Rectal smooth muscle tissue (tissue), 1 donor: ENCODE measurements around the gene CCDC66.
"Not testable (repeated sequence)": the region's sequence is repeated elsewhere in the genome, so short reads cannot be mapped to it uniquely, and the experiment has no call there.

ENCODE experiments used
- H3K27ac ChIP-seq: one replicate; pipeline ENCODE4 v1.7.0; 2013; ENCODE audit warnings: low read depth, low read length, inconsistent platforms
- H3K27me3 ChIP-seq: one replicate; pipeline ENCODE4 v1.7.0; 2013; ENCODE audit warnings: low read length; ENCODE audit not compliant: control insufficient read depth, insufficient read depth
- H3K36me3 ChIP-seq: one replicate; pipeline ENCODE4 v1.7.0; 2013; ENCODE audit warnings: low read length; ENCODE audit not compliant: control insufficient read depth, insufficient read depth
- H3K4me1 ChIP-seq: one replicate; pipeline ENCODE4 v1.7.0; 2013; ENCODE audit warnings: low read length; ENCODE audit not compliant: control insufficient read depth, insufficient read depth
- H3K4me3 ChIP-seq: one replicate; pipeline ENCODE4 v1.7.0; 2013; ENCODE audit warnings: low read length
- H3K9ac ChIP-seq: one replicate; pipeline ENCODE4 v1.7.0; 2013; ENCODE audit warnings: low read length

Gene CCDC66

DNA sequence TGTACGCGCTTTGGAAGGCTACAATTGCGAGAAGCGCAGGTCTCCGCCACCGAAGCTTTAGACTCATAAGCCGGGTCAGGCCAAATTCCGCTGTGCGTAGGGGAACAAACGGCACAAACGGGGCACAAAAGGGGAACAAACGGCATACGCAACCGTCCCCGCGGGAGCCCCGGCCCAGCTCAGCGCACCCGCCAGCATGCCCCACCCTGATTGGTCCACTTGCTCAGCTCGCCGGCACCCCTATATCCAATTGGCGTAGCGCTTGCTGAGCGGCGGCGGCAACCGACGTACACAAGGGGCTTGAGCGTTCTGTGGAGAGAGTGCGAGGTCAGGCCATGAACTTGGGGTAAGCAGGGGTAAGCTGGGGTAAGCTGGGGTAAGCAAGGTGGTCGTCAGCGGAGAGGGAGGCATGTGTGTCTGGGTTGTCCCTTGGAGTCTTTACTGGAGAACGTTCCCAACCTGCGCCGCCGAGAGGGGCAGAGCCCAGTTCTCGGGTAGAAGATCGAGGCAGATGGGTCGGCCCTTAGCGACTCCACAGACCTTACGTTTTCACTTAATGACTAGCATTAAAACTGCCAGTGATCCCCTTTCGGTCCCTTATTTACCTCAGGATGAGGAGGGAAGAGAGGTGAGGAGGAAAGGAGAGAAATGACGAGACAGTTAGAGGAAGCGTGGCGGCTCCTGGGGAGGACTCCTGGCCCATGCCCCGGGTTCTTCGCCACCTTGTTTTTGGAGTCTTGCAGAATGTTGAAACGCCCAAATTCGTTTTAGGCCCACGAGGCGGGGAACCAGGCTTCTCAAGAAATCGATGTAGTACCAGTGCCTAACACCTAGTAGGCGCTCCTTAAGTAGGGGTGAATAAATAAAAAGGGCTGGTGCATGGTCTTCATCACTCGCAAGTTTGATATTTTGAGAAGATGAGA lies at the start of gene CCDC66:
TSS of gene CCDC66 (plus strand) at position 268 of the 923 bp plus-strand sequence. CDS start at position 336, 68 bp downstream.
- H3K9ac ChIP-seq: peak within 1 kb of the TSS; percentile 72
- H3K27ac ChIP-seq: peak within 1 kb of the TSS; percentile 75
- H3K4me1 ChIP-seq: peaks cover 8% of the 10 kb centered on the region
- peak within 1 kb of the TSS; percentile 94 for H3K4me3 ChIP-seq
- H3K36me3 ChIP-seq: no peaks in the 10 kb centered on the region
- no peaks in the 10 kb centered on the region for H3K27me3 ChIP-seq

DNA sequence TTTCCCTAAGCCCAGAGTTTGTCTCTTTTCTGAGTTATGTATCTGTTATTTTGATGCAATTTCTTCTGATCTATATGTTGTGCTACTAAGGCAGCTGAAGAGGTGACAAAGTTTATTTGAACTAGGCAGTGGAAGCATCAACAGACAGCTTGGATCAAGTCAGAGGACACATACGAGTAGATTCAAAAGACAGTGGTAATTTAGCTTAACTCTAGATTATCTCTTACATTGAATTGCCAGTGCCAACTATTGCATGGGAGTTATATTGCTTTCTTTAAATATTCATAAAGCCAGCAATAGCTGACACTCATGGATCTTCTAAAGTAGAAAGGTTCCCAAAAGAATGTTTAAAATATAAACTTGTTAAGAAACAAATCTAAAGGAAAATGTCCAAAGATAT lies 37.3 kb upstream of the CCDC66 start:
- Histone ChIP-seq H3K27ac (no peak overlapping the region), H3K4me1 (no peaks in the 10 kb centered on the region), H3K36me3 (no peaks in the 10 kb centered on the region), H3K9ac (no peak overlapping the region), H3K4me3 (no peak overlapping the region), H3K27me3 (no peaks in the 10 kb centered on the region)

DNA sequence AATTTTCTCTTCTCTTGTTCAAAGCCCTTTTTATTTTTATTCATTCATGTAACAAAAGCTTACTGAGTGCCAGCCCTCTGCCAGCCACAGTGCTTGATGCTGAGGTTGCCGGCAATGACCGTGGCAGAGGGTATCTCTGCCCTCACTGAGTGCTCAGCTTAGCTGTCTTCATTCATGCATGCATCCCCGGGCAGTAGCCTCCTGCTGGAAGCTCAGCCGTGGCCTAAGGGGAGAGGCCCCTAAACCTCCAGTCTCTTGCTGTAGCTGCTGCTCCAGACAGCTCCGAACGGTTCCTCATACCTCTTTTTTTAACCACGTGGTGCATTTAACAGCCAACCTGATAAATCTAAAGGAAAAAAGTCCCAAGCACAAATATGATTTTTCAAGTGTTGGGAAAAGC lies 34.6 kb upstream of the CCDC66 start:
- Histone ChIP-seq H3K4me3 (no peak overlapping the region), H3K9ac (no peak overlapping the region), H3K4me1 (no peaks in the 10 kb centered on the region), H3K36me3 (no peaks in the 10 kb centered on the region), H3K27ac (no peak overlapping the region), H3K27me3 (no peaks in the 10 kb centered on the region)

DNA sequence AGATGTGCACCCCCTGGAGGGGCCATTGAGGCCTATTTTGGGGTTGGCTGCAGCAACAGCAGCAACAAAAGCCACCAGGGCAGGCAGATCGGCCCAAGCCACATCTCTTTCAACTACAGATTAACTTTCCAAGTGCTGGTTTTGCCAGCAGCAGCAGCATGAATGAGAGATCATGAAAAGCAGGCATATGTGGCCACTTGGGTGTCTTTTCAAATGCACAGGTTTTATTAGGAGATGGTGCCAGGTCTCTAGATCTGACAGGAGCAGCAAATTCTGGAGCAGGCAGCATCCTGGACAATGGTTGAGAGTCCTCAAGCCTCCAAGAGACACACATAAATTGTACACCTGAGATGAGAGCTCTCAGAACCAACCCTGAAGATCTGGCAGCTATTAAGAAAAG lies 31.7 kb upstream of the CCDC66 start:
- Histone ChIP-seq H3K9ac (no peak overlapping the region), H3K36me3 (no peaks in the 10 kb centered on the region), H3K4me1 (no peaks in the 10 kb centered on the region)

DNA sequence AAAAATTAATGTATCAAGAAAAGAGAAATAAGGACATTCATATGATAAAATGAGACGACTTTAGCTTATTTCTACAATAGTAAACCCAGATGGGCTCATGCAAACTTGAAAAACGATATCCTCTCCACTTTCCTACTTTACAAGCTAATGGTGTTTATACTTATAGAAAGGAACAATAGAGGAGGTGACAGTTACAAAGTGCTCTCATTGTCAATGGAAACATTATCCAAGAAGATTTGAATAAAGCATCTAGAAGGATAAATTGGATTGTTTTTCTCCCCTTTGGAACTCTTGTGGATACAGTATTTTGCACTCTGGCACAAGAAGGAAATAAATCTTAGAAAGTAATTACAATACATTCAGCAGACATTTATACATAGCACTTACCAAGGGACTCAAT lies 20.2 kb upstream of the CCDC66 start:
- Histone ChIP-seq H3K4me1 (no peaks in the 10 kb centered on the region), H3K27me3 (no peaks in the 10 kb centered on the region), H3K9ac (no peak overlapping the region), H3K36me3 (no peaks in the 10 kb centered on the region), H3K27ac (no peak overlapping the region), H3K4me3 (no peak overlapping the region)

More for the DNA sequence above, 31.7 kb upstream of the CCDC66 start:
- Histone ChIP-seq H3K27ac (no peak overlapping the region), H3K4me3 (no peak overlapping the region), H3K27me3 (no peaks in the 10 kb centered on the region)

DNA sequence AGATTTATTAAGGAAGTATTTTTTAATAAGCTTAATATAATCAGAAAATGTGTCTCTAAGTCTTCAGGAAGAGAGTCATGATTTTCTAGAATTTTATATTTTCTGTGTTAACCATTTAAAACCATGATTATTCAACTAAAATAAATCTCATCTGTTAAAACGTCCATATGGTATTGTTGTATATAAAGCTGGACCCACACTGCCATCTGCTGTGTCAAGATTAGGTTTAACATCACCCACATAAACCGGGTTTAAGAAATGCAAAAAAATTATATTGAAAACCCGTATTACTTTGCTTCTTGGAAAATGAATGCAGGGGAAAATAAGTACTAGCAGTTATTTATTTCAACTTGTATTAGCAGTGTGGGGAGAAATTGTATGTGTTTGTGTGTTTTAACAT lies 9.5 kb upstream of the CCDC66 start:
- Histone ChIP-seq H3K4me1 (no peaks in the 10 kb centered on the region), H3K9ac (no peak overlapping the region), H3K36me3 (no peaks in the 10 kb centered on the region)

DNA sequence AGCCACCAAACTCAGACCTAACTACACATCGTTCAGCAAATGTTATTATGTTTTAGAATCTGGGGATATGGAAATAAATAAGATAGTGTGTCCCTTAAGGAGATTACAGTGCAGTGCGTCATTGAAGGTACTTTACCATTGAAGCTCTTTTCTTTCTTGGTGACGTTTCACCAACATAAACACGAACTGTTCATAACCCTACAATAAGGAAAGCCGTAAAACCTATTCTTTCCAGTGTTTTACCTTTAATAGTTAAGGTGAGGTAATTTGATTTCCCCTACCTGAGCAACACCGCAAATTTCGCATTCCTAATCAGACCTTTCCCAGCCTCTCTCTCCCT lies 826 bp downstream of the CCDC66 start:
- peak overlapping the region; percentile 94 for H3K4me3 ChIP-seq
- peak overlapping the region; percentile 27 for H3K9ac ChIP-seq
- no peaks in the 10 kb centered on the region for H3K27me3 ChIP-seq
- peak overlapping the region; percentile 75 for H3K27ac ChIP-seq
- H3K36me3 ChIP-seq: no peaks in the 10 kb centered on the region
- H3K4me1 ChIP-seq: peaks cover 8% of the 10 kb centered on the region

More for the DNA sequence above, 9.5 kb upstream of the CCDC66 start:
- Histone ChIP-seq H3K27ac (no peak overlapping the region), H3K27me3 (no peaks in the 10 kb centered on the region), H3K4me3 (no peak overlapping the region)

DNA sequence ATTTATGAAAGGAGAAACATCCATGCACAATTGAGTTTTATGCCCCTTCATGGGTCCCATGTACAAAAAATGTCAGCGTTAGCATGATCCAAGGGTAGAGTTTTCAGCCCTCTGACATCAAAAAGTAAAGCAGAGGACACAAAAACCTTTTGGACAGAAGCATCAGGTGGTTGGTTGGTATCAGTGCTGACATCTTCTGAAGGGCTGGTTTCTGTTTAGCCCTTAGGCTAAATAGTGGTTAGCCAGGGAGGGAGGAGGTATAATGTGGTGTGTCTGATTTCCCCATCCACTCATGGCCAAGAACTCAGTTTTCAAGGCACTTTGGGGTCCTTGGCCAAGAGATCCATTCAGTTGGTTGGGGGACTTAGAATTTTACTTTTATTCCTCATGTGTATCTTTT lies 16.5 kb downstream of the CCDC66 start:
- Histone ChIP-seq H3K27me3 (no peaks in the 10 kb centered on the region), H3K4me1 (no peaks in the 10 kb centered on the region), H3K4me3 (no peak overlapping the region), H3K27ac (no peak overlapping the region), H3K9ac (no peak overlapping the region), H3K36me3 (peaks cover 8% of the 10 kb centered on the region)

DNA sequence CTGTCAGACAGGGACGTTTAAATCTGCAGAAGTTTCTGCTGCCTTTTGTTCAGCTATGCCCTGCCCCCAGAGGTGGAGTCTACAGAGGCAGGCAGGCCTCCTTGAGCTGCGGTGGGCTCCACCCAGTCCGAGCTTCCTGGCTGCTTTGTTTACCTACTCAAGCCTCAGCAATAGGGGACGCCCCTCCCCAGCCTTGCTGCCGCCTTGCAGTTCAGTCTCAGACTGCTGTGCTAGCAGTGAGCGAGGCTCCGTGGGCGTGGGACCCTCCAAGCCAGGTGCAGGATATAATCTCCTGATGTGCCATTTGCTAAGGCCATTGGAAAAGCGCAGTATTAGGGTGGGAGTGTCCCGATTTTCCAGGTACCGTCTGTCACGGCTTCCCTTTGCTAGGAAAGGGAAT lies 25.0 kb downstream of the CCDC66 start:
- H3K27me3 ChIP-seq, H3K4me1 ChIP-seq, H3K9ac ChIP-seq, H3K36me3 ChIP-seq, H3K4me3 ChIP-seq, H3K27ac ChIP-seq: not testable (repeated sequence)

DNA sequence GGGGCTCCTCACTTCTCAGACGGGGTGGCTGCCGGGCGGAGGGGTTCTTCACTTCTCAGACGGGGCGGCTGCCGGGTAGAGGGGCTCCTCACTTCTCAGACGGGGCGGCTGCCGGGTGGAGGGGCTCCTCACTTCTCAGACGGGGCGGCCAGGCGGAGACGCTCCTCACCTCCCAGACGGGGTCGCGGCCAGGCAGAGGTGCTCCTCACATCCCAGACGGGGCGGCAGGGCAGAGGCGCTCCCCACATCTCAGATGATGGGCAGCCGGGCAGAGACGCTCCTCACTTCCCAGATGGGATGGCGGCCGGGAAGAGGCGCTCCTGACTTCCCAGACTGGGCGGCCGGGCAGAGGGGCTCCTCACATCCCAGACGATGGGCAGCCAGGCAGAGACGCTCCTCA lies 27.3 kb downstream of the CCDC66 start:
- not testable (repeated sequence) for H3K9ac ChIP-seq, H3K27me3 ChIP-seq, H3K36me3 ChIP-seq, H3K4me3 ChIP-seq, H3K4me1 ChIP-seq, H3K27ac ChIP-seq

DNA sequence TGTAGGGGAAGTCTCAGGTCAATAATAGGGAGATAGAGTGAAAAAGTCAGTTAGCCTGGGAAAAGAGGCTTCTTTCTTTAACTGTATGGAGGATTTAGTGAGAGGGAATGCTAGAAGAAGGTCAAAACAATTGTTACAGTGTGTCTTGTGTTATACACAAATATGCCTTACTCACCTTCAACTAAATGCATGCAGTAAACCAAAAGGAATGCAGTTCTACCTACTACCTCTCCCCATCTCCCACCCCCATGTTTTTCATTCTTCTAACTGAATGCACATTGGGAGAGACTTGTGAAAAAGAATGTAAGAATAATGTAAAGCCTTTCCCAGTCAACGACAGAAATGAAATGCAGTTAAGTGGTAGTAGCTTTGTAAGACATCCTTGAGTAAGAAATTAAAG lies 33.8 kb downstream of the CCDC66 start:
- Histone ChIP-seq H3K36me3 (no peaks in the 10 kb centered on the region), H3K27me3 (no peaks in the 10 kb centered on the region), H3K9ac (no peak overlapping the region), H3K4me1 (no peaks in the 10 kb centered on the region), H3K27ac (no peak overlapping the region), H3K4me3 (no peak overlapping the region)

DNA sequence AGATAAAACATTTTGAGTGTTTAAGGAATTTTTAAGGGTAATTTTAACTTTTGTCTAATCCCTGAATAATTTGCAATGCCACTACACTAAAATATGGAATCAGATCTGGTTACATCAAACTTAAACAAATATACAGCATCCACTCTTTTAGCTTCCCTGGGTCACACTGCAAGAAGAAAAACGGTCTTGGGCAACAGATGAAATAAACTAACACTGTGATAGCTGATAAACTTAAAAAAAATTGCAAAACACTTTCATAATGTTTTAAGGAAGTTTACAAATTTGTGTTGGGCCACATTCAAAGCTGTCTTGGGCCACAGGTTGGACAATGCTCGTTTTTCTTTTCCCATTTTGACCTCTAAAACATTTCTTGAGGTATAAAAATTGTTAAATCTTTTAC lies 34.3 kb downstream of the CCDC66 start:
- Histone ChIP-seq H3K4me1 (no peaks in the 10 kb centered on the region), H3K4me3 (no peak overlapping the region), H3K27me3 (no peaks in the 10 kb centered on the region), H3K27ac (no peak overlapping the region), H3K9ac (no peak overlapping the region), H3K36me3 (no peaks in the 10 kb centered on the region)
